Activated naive CD4-positive, alpha-beta T cell treated with anti-CD3 and anti-CD28 coated beads for 36 hours (primary cell): ENCODE measurements around the gene WDR12. TPM values are rescaled to one million over a fixed set of nuclear protein-coding genes. Genes with fewer than 3 reads are reported as not detected.
A peak's percentile ranks its signal among the peaks of the same experiment; 100 is the strongest.

Experiments
- CTCF ChIA-PET: fragments of 350-600 bp; sonication (Branson Sonifier 250); formaldehyde crosslinking; loops from one replicate; lab custom pipeline; 2021; ENCODE audit warnings: antibody characterized with exemption; lab: Charles Lee
- DNase-seq: peaks from one replicate; pipeline ENCODE4 v3.0.0-alpha.2; 2020
- H3K27ac Mint-ChIP-seq: one replicate; pipeline ENCODE4 v1.8.0; 2021; ENCODE audit warnings: mild to moderate bottlenecking, mixed read lengths
- H3K27me3 Mint-ChIP-seq: one replicate; pipeline ENCODE4 v1.8.0; 2021; ENCODE audit warnings: low read depth, mixed read lengths
- H3K36me3 Mint-ChIP-seq: one replicate; pipeline ENCODE4 v1.8.0; 2021; ENCODE audit warnings: low read depth, mixed read lengths
- H3K4me1 Mint-ChIP-seq: one replicate; pipeline ENCODE4 v1.8.0; 2021; ENCODE audit warnings: low read depth, mixed read lengths
- H3K4me3 Mint-ChIP-seq: one replicate; pipeline ENCODE4 v1.8.0; 2021; ENCODE audit warnings: mild to moderate bottlenecking, moderate library complexity, mixed read lengths
- H3K9me3 Mint-ChIP-seq: one replicate; pipeline ENCODE4 v1.8.0; 2021; ENCODE audit warnings: mixed read lengths
- intact Hi-C: fragments of 100-400 bp; cut with micrococcal nuclease; formaldehyde crosslinking; loops from one replicate; pipeline ENCODE4 v1.15.1; 2023
- total RNA-seq, 2 experiments: library from RNA; stranded (reverse); gene quantifications; one replicate each; pipeline ENCODE4 v1.2.3, GENCODE V29; 2021

The WDR12 gene
- total RNA-seq, 2 experiments from 2014 or later, result 83.0 to 98.3 TPM

GRCh38 chr2:202841090-202841867 is 70.2 kb downstream of the WDR12 start:
- CTCF ChIA-PET, result no interaction called here
- Mint-ChIP-seq H3K9me3 (peaks cover 13% of the 10 kb centered on the region), H3K27ac (no peak overlapping the region), H3K4me3 (no peak overlapping the region), H3K4me1 (no peaks in the 10 kb centered on the region), H3K27me3 (no peaks in the 10 kb centered on the region), H3K36me3 (peaks cover 6% of the 10 kb centered on the region)
- DNase-seq, result no peak
- intact Hi-C loops, result no loop called here

- H3K4me1 Mint-ChIP-seq, result peaks cover 10% of the 10 kb centered on the region
- H3K36me3 Mint-ChIP-seq, result no peaks in the 10 kb centered on the region
- intact Hi-C loops, result loop anchor here (1.0 to 5.0 kb wide), 10 partner anchors 39 to 1078 kb away; partner anchors contain the start of genes CARF, CYP20A1 and WDR12
- DNase-seq, result peak; percentile 80
- H3K9me3 Mint-ChIP-seq, result no peaks in the 10 kb centered on the region
- H3K27me3 Mint-ChIP-seq, result no peaks in the 10 kb centered on the region
- no peak overlapping the region for H3K4me3 Mint-ChIP-seq
- CTCF ChIA-PET, result interaction anchor here (0.6 to 1.1 kb wide), 5 partner anchors 9 to 80 kb away, joined by 3 to 4 read pairs (median 3); partner anchors contain the start of genes ICA1L and WDR12
- H3K27ac Mint-ChIP-seq, result no peak overlapping the region
Observed at GRCh38 chr2:202831242-202832220, 79.9 kb downstream of the WDR12 start.

GRCh38 chr2:202824901-202825300 is 86.6 kb downstream of the WDR12 start:
- H3K27ac Mint-ChIP-seq, result no peak overlapping the region

More at GRCh38 chr2:202824901-202825300, 86.6 kb downstream of the WDR12 start:
- CTCF ChIA-PET, result no interaction called here
- intact Hi-C loops, result no loop called here
- Mint-ChIP-seq H3K4me3 (no peak overlapping the region), H3K36me3 (no peaks in the 10 kb centered on the region), H3K27me3 (no peaks in the 10 kb centered on the region), H3K4me1 (no peaks in the 10 kb centered on the region), H3K9me3 (no peaks in the 10 kb centered on the region)
- DNase-seq, result no peak

Other genes starting within 250 kb of the WDR12 start
- gene ICA1L, start 39.9 kb downstream of the WDR12 start, total RNA-seq, result 1 to 10 TPM; 5.1 to 5.7 TPM
- 1 to 10 TPM; 4.0 to 5.4 TPM for gene CARF, start 602 bp upstream of the WDR12 start, total RNA-seq
- gene NBEAL1, start 103.2 kb upstream of the WDR12 start, total RNA-seq, result 1 to 10 TPM; 7.9 to 8.3 TPM